Neutrophil (primary cell): ENCODE measurements around the gene COL25A1.

Source experiments
- H3K27ac ChIP-seq: fragments of 200-600 bp; sonication (generic); 2 replicates; pipeline ENCODE4 v1.5.1; 2016; ENCODE audit warnings: mild to moderate bottlenecking, moderate library complexity
- H3K27me3 ChIP-seq: fragments of 200-600 bp; sonication (generic); 2 replicates; pipeline ENCODE4 v1.6.0; 2016; ENCODE audit warnings: mild to moderate bottlenecking
- H3K36me3 ChIP-seq: fragments of 200-600 bp; sonication (generic); 2 replicates; pipeline ENCODE4 v1.5.1; 2017
- H3K4me1 ChIP-seq, 2 experiments: fragments of 200-600 bp in 1 of 2; sonication (generic) in 1 of 2; 1 replicate in 1 of 2; 2 replicates in 1 of 2; pipeline versions ENCODE4 v1.5.1 to v1.6.1; 2013 to 2016; ENCODE audit warnings: low read depth in 1 of 2, low read length in 1 of 2, mild to moderate bottlenecking in 1 of 2, moderate library complexity in 1 of 2; ENCODE audit not compliant: control insufficient read depth in 1 of 2, insufficient read depth in 1 of 2
- H3K4me3 ChIP-seq, 2 experiments: fragments of 200-600 bp in 1 of 2; sonication (generic) in 1 of 2; 1 replicate in 1 of 2; 2 replicates in 1 of 2; pipeline ENCODE4 v1.5.1; 2013 to 2016; ENCODE audit warnings: low read depth in 1 of 2, low read length in 1 of 2, mild to moderate bottlenecking in 1 of 2, moderate library complexity in 1 of 2
- H3K9me3 ChIP-seq: fragments of 200-600 bp; sonication (generic); 2 replicates; pipeline ENCODE4 v1.5.1; 2016
- TF ChIP-seq, protein P1 (sequence below): fragments of 200-600 bp; sonication (generic); IDR thresholded peaks from 2 replicates; pipeline ENCODE4 v1.5.1; 2016; ENCODE audit warnings: antibody characterized with exemption

COL25A1 gene

DNA sequence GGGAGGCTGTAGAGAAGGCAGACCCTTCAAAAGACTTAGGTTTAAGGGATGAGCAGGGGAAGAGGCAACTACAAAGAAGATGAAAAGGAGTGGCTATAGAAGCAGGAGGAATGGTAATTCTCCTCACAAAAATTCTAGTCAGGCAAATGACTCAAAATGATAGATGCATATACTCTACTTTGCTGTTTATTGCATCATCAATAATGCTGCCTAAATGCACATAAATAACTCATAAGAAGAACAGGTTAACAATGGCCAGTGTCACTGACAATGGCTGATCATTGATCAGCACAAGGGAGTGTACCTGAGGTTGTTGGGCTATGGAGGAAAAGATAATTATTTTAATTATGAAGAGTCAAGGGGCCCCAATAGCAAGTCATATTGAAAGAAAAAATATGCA is 354.9 kb downstream of the COL25A1 start:
- H3K27me3 ChIP-seq, result no peaks in the 10 kb centered on the region
- TF ChIP-seq, protein P1, sequence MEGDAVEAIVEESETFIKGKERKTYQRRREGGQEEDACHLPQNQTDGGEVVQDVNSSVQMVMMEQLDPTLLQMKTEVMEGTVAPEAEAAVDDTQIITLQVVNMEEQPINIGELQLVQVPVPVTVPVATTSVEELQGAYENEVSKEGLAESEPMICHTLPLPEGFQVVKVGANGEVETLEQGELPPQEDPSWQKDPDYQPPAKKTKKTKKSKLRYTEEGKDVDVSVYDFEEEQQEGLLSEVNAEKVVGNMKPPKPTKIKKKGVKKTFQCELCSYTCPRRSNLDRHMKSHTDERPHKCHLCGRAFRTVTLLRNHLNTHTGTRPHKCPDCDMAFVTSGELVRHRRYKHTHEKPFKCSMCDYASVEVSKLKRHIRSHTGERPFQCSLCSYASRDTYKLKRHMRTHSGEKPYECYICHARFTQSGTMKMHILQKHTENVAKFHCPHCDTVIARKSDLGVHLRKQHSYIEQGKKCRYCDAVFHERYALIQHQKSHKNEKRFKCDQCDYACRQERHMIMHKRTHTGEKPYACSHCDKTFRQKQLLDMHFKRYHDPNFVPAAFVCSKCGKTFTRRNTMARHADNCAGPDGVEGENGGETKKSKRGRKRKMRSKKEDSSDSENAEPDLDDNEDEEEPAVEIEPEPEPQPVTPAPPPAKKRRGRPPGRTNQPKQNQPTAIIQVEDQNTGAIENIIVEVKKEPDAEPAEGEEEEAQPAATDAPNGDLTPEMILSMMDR, result no peak
- H3K9me3 ChIP-seq, result no peaks in the 10 kb centered on the region
- no peaks in the 10 kb centered on the region for H3K36me3 ChIP-seq
- H3K4me1 ChIP-seq, result no peaks in the 10 kb centered on the region
- H3K4me3 ChIP-seq, result no peak overlapping the region
- no peak overlapping the region for H3K27ac ChIP-seq

DNA sequence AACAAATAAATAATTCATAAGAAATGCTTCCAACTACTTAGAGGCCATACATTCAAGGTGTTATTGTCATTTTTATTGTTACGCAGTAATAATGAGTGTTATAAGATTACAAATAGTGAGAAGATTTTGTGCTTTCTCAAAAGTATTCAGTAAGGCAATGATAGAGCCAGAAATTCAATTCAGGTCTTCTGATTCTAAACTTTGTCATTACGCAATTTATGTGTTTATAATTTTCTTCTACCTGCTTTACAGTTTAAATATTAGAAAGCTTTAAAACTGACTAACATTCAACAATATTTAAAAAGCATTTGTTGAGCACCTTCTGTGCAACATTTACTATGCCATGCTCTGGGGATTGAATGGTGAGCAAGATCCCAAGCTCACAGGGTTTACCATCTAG is 356.2 kb downstream of the COL25A1 start:
- H3K27me3 ChIP-seq, result no peaks in the 10 kb centered on the region
- TF ChIP-seq, protein P1, result no peak

DNA sequence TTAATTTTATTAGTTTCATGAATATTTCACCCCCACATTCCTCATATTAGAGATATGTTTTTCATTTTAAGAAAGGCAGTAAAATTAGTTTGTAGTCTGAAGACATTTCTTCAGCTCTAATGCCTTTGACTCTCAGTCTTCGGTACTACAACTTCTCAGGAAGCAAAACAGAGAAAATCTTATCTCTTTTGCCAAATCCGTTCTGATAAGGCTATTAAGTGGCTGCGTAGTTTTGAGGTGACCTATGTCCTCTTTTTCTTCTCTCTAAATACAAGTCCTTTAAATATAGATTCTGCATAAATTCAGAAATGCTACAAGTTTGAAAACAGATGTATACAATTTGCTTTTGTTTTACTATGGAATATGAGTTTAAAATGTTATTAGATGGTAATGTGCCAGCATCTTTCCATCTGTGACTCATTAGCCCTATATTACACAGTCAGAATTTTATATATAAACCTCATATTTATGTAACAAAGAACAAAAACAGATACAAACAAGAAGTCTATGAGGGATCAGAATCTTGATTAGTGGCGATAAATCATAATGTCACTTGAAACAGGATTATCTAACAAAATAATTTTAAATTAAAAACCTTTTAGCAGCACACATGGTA is 358.4 kb downstream of the COL25A1 start:
- Histone ChIP-seq H3K9me3 (no peaks in the 10 kb centered on the region), H3K4me3 (no peak overlapping the region), H3K36me3 (no peaks in the 10 kb centered on the region), H3K27ac (no peak overlapping the region), H3K4me1 (no peaks in the 10 kb centered on the region), H3K27me3 (no peaks in the 10 kb centered on the region)
- TF ChIP-seq, protein P1, result no peak

More for the DNA sequence above, 356.2 kb downstream of the COL25A1 start:
- no peaks in the 10 kb centered on the region for H3K4me1 ChIP-seq
- H3K27ac ChIP-seq, result no peak overlapping the region
- H3K4me3 ChIP-seq, result no peak overlapping the region
- H3K36me3 ChIP-seq, result no peaks in the 10 kb centered on the region
- no peaks in the 10 kb centered on the region for H3K9me3 ChIP-seq

DNA sequence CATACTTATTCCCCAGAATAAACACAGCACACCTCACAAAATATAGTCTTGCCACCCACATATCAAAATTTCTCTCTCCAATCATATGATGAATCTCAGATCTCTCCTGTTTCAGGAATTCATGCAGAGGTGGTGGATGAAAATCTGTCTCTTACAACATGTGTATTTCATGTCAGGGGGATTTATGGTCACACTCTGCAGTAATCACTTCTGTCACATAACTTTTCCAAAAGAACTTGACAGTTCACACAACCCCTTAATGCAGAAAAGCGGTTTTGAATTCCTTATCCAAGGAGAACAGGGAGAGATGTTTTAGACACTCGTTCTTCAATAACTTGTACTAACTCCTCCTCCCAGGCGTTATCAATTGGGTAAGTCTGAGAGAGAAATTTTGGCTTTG is 359.1 kb downstream of the COL25A1 start:
- TF ChIP-seq, protein P1, result no peak

DNA sequence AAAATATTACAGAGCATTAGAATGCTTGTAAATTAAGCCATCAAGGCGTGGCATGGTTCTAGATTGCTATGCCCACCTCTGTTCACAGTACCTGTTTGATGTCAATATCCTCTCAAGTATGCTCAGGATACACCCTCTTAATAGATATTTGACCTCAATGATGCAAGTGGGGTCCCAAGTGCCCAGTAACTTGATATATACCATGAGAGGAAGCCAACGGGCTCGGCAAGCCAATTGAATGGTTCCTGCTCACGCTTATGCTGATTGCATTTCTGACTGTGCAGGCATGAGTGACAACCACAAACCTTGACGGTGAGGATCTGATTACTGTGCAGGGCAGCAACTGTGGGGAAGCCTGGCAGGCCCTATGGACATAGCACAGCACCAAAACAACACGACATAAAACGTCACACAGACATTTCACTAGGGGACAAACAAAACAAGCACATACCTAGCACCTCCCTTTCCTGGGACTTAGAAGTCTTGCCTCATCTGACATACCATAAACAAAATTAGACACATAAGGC is 360.5 kb downstream of the COL25A1 start:
- Histone ChIP-seq H3K27ac (no peak overlapping the region), H3K27me3 (no peaks in the 10 kb centered on the region), H3K4me3 (no peak overlapping the region), H3K4me1 (no peaks in the 10 kb centered on the region), H3K36me3 (no peaks in the 10 kb centered on the region), H3K9me3 (no peaks in the 10 kb centered on the region)
- TF ChIP-seq, protein P1, result no peak

More for the DNA sequence above, 359.1 kb downstream of the COL25A1 start:
- no peaks in the 10 kb centered on the region for H3K4me1 ChIP-seq
- H3K4me3 ChIP-seq, result no peak overlapping the region
- no peak overlapping the region for H3K27ac ChIP-seq
- H3K36me3 ChIP-seq, result no peaks in the 10 kb centered on the region
- H3K27me3 ChIP-seq, result no peaks in the 10 kb centered on the region
- H3K9me3 ChIP-seq, result no peaks in the 10 kb centered on the region
